H1 (cell line): Measurements from ENCODE around the gene ZNRF3.

Source experiments
- POLR2A ChIP-seq, 2 experiments: IDR thresholded peaks; 1 replicate in 1 of 2; 2 replicates in 1 of 2; pipeline ENCODE4 v1.6.1; 2011; ENCODE audit warnings: low read depth in 2 of 2, low read length in 2 of 2, mild to moderate bottlenecking in 2 of 2; ENCODE audit errors: control extremely low read depth in 1 of 2
- SP1 ChIP-seq: IDR thresholded peaks from 2 replicates; pipeline ENCODE4 v1.6.1; 2011; ENCODE audit warnings: low read depth, low read length
- SP2 ChIP-seq: IDR thresholded peaks from 2 replicates; pipeline ENCODE4 v1.6.1; 2012; ENCODE audit warnings: mild to moderate bottlenecking, low read length, inconsistent platforms
- TF ChIP-seq, protein P1 (sequence below), 3 experiments: IDR thresholded peaks; 1 replicate in 2 of 3; 2 replicates in 1 of 3; pipeline versions ENCODE4 v1.5.1 to v1.6.1; 2011; ENCODE audit warnings: low read length in 3 of 3, mild to moderate bottlenecking in 3 of 3, inconsistent platforms in 2 of 3, low read depth in 1 of 3, moderate library complexity in 1 of 3; ENCODE audit not compliant: insufficient read depth in 1 of 3; ENCODE audit errors: control extremely low read depth in 1 of 3

DNA sequence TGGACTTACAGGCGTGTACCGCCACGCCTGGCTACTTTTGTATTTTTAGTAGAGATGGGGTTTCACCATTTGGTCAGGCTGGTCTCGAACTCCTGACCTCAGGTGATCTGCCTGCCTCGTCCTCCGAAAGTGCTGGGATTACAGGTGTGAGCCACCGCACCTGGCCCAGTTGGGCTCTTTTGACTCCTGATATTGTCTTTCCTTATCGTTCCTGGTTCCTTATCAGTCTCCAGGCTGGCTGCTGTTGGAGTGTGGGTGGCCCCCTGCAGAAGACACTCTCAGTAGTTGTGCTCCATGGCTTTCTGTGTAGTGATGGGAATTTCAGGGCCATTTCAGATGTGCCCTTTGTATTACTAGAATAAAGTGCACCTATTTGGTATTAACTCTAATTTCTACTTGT, 123.0 kb downstream of the ZNRF3 start:
- TF ChIP-seq, protein P1, sequence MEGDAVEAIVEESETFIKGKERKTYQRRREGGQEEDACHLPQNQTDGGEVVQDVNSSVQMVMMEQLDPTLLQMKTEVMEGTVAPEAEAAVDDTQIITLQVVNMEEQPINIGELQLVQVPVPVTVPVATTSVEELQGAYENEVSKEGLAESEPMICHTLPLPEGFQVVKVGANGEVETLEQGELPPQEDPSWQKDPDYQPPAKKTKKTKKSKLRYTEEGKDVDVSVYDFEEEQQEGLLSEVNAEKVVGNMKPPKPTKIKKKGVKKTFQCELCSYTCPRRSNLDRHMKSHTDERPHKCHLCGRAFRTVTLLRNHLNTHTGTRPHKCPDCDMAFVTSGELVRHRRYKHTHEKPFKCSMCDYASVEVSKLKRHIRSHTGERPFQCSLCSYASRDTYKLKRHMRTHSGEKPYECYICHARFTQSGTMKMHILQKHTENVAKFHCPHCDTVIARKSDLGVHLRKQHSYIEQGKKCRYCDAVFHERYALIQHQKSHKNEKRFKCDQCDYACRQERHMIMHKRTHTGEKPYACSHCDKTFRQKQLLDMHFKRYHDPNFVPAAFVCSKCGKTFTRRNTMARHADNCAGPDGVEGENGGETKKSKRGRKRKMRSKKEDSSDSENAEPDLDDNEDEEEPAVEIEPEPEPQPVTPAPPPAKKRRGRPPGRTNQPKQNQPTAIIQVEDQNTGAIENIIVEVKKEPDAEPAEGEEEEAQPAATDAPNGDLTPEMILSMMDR (IDR thresholded peaks at IDR 0.05; ENCODE audit: control extremely low read depth in 1 of 3, insufficient read depth in 1 of 3, low read depth in 1 of 3, low read length in 3 of 3): no peak
- TF ChIP-seq SP1 (no peak), POLR2A (IDR thresholded peaks at IDR 0.05; ENCODE audit: control extremely low read depth in 1 of 2, low read depth in 2 of 2, low read length in 2 of 2) (no peak), SP2 (no peak)
